Measurements from ENCODE around the gene RPIA.

- TF ChIP-seq, protein P1, sequence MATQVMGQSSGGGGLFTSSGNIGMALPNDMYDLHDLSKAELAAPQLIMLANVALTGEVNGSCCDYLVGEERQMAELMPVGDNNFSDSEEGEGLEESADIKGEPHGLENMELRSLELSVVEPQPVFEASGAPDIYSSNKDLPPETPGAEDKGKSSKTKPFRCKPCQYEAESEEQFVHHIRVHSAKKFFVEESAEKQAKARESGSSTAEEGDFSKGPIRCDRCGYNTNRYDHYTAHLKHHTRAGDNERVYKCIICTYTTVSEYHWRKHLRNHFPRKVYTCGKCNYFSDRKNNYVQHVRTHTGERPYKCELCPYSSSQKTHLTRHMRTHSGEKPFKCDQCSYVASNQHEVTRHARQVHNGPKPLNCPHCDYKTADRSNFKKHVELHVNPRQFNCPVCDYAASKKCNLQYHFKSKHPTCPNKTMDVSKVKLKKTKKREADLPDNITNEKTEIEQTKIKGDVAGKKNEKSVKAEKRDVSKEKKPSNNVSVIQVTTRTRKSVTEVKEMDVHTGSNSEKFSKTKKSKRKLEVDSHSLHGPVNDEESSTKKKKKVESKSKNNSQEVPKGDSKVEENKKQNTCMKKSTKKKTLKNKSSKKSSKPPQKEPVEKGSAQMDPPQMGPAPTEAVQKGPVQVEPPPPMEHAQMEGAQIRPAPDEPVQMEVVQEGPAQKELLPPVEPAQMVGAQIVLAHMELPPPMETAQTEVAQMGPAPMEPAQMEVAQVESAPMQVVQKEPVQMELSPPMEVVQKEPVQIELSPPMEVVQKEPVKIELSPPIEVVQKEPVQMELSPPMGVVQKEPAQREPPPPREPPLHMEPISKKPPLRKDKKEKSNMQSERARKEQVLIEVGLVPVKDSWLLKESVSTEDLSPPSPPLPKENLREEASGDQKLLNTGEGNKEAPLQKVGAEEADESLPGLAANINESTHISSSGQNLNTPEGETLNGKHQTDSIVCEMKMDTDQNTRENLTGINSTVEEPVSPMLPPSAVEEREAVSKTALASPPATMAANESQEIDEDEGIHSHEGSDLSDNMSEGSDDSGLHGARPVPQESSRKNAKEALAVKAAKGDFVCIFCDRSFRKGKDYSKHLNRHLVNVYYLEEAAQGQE (IDR thresholded peaks at IDR 0.05; ENCODE audit: insufficient read depth in 1 of 2, low read depth in 2 of 2, low read length in 1 of 2): no peak
- TF ChIP-seq, protein P2, sequence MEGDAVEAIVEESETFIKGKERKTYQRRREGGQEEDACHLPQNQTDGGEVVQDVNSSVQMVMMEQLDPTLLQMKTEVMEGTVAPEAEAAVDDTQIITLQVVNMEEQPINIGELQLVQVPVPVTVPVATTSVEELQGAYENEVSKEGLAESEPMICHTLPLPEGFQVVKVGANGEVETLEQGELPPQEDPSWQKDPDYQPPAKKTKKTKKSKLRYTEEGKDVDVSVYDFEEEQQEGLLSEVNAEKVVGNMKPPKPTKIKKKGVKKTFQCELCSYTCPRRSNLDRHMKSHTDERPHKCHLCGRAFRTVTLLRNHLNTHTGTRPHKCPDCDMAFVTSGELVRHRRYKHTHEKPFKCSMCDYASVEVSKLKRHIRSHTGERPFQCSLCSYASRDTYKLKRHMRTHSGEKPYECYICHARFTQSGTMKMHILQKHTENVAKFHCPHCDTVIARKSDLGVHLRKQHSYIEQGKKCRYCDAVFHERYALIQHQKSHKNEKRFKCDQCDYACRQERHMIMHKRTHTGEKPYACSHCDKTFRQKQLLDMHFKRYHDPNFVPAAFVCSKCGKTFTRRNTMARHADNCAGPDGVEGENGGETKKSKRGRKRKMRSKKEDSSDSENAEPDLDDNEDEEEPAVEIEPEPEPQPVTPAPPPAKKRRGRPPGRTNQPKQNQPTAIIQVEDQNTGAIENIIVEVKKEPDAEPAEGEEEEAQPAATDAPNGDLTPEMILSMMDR (IDR thresholded peaks at IDR 0.05): no peak
These were observed 73.8 kb downstream of the RPIA start for GRCh38 chr2:88765154-88765888.

Data from Panc1 (cell line).